Measurements from ENCODE around the gene CCDC149. TPM values are rescaled to one million over a fixed set of nuclear protein-coding genes. Genes with fewer than 3 reads are reported as not detected.

Gene CCDC149
- total and polyA plus RNA-seq, 7 donors = 2.1 to 10.8 (median 7.8) TPM

- H3K4me3 ChIP-seq = no peak overlapping the region
- DNase-seq (no peak), ATAC-seq (no peak)
- 82 to 92% (median 89%) methylated on average over 4 of the region's 4 CpGs for WGBS, 3 donors
- no peaks in the 10 kb centered on the region for H3K9me3 ChIP-seq
- H3K27me3 ChIP-seq (ENCODE audit: insufficient read depth in 3 of 3, low read length in 2 of 3) = no peaks in the 10 kb centered on the region
- TF ChIP-seq, protein P1, sequence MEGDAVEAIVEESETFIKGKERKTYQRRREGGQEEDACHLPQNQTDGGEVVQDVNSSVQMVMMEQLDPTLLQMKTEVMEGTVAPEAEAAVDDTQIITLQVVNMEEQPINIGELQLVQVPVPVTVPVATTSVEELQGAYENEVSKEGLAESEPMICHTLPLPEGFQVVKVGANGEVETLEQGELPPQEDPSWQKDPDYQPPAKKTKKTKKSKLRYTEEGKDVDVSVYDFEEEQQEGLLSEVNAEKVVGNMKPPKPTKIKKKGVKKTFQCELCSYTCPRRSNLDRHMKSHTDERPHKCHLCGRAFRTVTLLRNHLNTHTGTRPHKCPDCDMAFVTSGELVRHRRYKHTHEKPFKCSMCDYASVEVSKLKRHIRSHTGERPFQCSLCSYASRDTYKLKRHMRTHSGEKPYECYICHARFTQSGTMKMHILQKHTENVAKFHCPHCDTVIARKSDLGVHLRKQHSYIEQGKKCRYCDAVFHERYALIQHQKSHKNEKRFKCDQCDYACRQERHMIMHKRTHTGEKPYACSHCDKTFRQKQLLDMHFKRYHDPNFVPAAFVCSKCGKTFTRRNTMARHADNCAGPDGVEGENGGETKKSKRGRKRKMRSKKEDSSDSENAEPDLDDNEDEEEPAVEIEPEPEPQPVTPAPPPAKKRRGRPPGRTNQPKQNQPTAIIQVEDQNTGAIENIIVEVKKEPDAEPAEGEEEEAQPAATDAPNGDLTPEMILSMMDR (IDR thresholded peaks at IDR 0.05) = no peak
- H3K4me1 ChIP-seq = no peaks in the 10 kb centered on the region
- H3K36me3 ChIP-seq (ENCODE audit: insufficient read depth in 1 of 2, low read depth in 1 of 2) = no peaks in the 10 kb centered on the region
- intact Hi-C loops (cut with DNase I) = no loop called here
- no peak overlapping the region for H3K27ac ChIP-seq
These were observed 39.8 kb upstream of the CCDC149 start for GRCh38 chr4:24952667-24953066.

DNA sequence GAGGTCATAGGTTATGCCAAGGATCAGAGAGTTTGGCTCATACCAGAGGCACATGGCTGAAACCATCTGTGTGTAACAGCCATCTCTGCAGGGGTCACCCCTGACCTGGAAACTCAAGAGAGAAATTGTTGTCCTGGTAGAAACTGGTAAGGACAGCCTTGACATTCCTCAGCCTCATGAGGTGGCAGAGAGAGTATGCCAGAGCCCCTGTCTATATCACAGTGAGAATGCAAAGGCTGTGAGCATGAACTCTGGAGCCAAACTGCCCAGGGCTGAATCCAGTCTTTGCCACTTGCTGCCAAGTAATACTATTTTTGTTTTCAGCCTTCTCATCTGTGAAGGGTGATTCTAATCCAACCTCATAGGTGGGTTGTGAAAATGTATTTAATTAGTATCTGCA, 37.1 kb upstream of the CCDC149 start:
- no peak overlapping the region for H3K4me3 ChIP-seq
- intact Hi-C loops (cut with DNase I) = no loop called here
- DNase-seq = no peak
- no peaks in the 10 kb centered on the region for H3K9me3 ChIP-seq
- H3K36me3 ChIP-seq (ENCODE audit: insufficient read depth in 1 of 2, low read depth in 1 of 2) = no peaks in the 10 kb centered on the region
- H3K4me1 ChIP-seq = no peaks in the 10 kb centered on the region
- TF ChIP-seq, protein P1 (IDR thresholded peaks at IDR 0.05) = no peak
- H3K27me3 ChIP-seq (ENCODE audit: insufficient read depth in 3 of 3, low read length in 2 of 3) = peaks cover 0 to 2% (median 0%) of the 10 kb centered on the region in 3 donors
- no peak overlapping the region for H3K27ac ChIP-seq
- no peak for ATAC-seq

GRCh38 chr4:24937917-24938281, 25.1 kb upstream of the CCDC149 start:
- Histone ChIP-seq H3K4me3 (no peak overlapping the region), H3K9me3 (peaks cover 9% of the 10 kb centered on the region), H3K4me1 (no peaks in the 10 kb centered on the region), H3K36me3 (ENCODE audit: insufficient read depth in 1 of 2, low read depth in 1 of 2) (no peaks in the 10 kb centered on the region), H3K27ac (no peak overlapping the region), H3K27me3 (ENCODE audit: insufficient read depth in 3 of 3, low read length in 2 of 3) (no peaks in the 10 kb centered on the region)
- intact Hi-C loops (cut with DNase I) = no loop called here
- ATAC-seq = no peak
- no peak for DNase-seq
- WGBS, 3 donors = 42 to 52% (median 45%) methylated on average over 1 of the region's 1 CpG
- TF ChIP-seq, protein P1 (IDR thresholded peaks at IDR 0.05) = no peak

GRCh38 chr4:24937176-24937916, 24.5 kb upstream of the CCDC149 start:
- DNase-seq (no peak), ATAC-seq (no peak)
- 86 to 89% (median 88%) methylated on average over 5 of the region's 5 CpGs for WGBS, 3 donors
- H3K4me3 ChIP-seq = no peak overlapping the region
- no peaks in the 10 kb centered on the region for H3K27me3 ChIP-seq (ENCODE audit: insufficient read depth in 3 of 3, low read length in 2 of 3)
- TF ChIP-seq, protein P1 (IDR thresholded peaks at IDR 0.05) = no peak
- H3K9me3 ChIP-seq = peaks cover 9% of the 10 kb centered on the region
- no peak overlapping the region for H3K27ac ChIP-seq
- no peaks in the 10 kb centered on the region for H3K36me3 ChIP-seq (ENCODE audit: insufficient read depth in 1 of 2, low read depth in 1 of 2)
- intact Hi-C loops (cut with DNase I) = no loop called here
- no peaks in the 10 kb centered on the region for H3K4me1 ChIP-seq

DNA sequence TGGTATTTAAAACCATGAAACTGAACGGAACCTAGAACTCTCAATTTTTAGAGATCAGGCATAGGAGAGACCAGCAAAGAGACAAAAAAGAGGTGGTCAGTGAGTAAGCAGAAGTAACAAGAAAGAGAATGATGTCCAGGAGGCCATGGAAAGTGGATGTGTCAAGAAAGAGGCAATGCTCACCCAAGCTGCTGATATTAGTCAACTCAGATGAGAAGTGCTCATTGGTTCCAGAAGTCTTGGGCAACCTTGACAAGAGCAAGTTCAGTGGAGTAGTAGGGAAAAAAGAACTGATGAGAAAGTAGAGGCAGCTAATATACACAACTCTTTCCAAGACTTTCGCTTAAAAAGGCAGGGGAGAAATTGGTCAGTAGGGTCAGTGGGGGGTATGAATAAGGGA, 23.0 kb upstream of the CCDC149 start:
- TF ChIP-seq, protein P1 (IDR thresholded peaks at IDR 0.05) = no peak
- ATAC-seq = no peak
- Histone ChIP-seq H3K4me1 (no peaks in the 10 kb centered on the region), H3K27me3 (ENCODE audit: insufficient read depth in 3 of 3, low read length in 2 of 3) (no peaks in the 10 kb centered on the region), H3K9me3 (peaks cover 9% of the 10 kb centered on the region), H3K4me3 (no peak overlapping the region), H3K27ac (no peak overlapping the region), H3K36me3 (ENCODE audit: insufficient read depth in 1 of 2, low read depth in 1 of 2) (no peaks in the 10 kb centered on the region)
- no peak for DNase-seq
- intact Hi-C loops (cut with DNase I) = no loop called here
- 94 to 97% (median 96%) methylated on average over 2 of the region's 2 CpGs for WGBS, 3 donors

Measured in psoas muscle (tissue), 8 donors.